Measurements from ENCODE around the gene RPP14.

The RPP14 gene

DNA sequence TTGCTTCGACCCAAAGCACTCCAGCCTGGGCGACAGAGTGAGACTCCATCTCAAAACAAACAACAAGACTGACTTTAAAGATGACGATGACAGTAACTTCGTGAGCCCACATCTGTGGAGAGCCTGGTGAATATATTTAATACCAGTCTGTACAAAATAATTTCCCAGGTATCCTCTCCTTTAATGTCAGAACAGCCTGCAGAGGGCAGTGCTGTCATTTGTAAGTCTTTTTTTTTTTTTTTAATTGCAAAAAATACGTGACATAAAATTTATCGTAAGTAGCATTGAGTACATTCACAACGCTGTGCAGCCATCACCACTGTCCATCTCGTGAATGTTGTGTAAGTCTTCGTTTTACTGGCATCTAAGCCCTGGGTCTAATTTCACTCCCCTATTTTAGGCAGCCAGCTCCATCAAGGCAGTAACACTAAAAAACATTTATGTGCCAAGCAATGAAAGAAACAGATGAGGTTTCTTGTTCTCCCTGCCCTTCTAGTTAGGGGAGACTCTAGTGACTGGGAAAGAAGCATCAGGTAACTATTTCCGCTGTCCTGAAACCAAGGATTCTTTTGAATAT, 1.7 kb downstream of the RPP14 start:
- TF ChIP-seq ZNF274 (IDR thresholded peaks at IDR 0.05; ENCODE audit: low read depth, low read length), result no peak
- H3K4me3 ChIP-seq (ENCODE audit: low read length), result peak overlapping the region; percentile 83

DNA sequence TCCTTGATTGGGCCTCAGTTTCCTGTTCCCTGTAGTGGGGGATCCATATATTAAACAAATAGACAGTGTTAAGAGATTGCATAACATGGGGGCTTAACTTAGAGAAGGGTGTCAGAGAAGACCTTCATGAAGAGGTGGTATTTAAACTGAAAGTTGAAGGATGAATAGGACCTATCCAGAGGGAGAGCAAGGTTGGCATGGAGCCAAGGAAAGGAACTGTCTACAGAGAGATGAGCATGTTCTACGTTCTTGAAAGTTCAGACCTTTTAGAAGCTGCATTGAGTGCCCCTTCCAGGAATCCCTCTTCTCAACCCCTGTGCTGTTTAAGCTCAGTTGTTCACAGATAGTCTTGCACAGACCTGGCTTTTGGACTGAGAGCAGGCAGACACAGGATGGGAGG, 2.7 kb downstream of the RPP14 start:
- H3K4me3 ChIP-seq (ENCODE audit: low read length), result no peak overlapping the region
- no peak for TF ChIP-seq ZNF274 (IDR thresholded peaks at IDR 0.05; ENCODE audit: low read depth, low read length)

DNA sequence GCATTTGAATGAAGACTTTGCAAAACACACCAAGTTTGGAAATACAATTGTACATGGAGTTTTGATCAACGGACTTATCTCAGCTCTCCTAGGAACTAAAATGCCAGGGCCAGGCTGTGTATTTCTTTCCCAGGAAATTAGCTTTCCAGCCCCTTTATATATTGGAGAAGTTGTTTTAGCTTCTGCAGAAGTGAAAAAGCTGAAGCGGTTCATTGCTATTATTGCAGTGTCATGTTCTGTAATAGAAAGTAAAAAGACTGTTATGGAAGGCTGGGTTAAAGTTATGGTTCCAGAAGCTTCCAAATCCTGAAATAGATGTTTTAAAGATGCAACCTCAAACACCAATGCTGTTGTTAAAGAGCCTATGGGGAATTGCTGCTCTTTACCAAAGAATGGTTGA, 11.8 kb downstream of the RPP14 start:
- no peak overlapping the region for H3K4me3 ChIP-seq (ENCODE audit: low read length)
- TF ChIP-seq ZNF274 (IDR thresholded peaks at IDR 0.05; ENCODE audit: low read depth, low read length), result no peak

DNA sequence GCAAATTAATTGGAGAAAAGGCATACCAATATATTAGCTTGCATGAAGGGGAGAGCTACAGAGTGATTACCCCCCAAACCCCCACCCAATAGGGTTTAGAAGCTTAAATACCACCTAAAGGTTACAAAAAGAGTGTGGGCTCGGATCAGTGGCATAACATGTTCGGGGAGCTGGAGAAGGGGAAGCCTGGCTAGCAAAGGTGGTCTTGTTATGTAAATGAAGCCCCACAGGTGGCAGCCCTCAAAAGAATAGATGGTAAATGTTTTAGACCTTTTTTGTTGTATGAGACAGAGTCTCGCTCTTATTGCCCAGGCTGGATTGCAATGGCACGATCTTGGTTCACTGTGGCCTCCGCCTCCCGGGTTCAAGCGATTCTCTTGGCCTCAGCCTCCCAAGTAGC, 15.7 kb downstream of the RPP14 start:
- no peak for TF ChIP-seq ZNF274 (IDR thresholded peaks at IDR 0.05; ENCODE audit: low read depth, low read length)
- H3K4me3 ChIP-seq (ENCODE audit: low read length), result no peak overlapping the region

DNA sequence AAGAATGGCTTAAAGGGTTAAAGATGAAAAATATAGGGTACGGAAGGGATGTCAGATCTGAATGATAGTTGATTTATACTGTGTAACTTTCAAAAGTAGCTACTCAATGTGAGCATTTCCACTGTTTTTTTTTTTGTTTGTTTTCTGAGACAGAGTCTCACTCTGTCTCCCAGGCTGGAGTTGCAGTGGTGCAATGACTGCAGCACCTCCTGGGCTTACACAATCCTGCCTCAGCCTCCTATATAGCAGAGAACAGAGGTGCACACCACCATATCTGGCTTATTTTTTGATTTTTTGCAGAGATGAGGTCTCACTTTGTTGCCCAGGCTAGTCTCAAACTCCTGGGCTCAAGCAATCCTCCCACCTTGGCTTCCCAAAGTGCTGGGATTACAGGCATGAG, 16.7 kb downstream of the RPP14 start:
- TF ChIP-seq ZNF274 (IDR thresholded peaks at IDR 0.05; ENCODE audit: low read depth, low read length), result no peak

DNA sequence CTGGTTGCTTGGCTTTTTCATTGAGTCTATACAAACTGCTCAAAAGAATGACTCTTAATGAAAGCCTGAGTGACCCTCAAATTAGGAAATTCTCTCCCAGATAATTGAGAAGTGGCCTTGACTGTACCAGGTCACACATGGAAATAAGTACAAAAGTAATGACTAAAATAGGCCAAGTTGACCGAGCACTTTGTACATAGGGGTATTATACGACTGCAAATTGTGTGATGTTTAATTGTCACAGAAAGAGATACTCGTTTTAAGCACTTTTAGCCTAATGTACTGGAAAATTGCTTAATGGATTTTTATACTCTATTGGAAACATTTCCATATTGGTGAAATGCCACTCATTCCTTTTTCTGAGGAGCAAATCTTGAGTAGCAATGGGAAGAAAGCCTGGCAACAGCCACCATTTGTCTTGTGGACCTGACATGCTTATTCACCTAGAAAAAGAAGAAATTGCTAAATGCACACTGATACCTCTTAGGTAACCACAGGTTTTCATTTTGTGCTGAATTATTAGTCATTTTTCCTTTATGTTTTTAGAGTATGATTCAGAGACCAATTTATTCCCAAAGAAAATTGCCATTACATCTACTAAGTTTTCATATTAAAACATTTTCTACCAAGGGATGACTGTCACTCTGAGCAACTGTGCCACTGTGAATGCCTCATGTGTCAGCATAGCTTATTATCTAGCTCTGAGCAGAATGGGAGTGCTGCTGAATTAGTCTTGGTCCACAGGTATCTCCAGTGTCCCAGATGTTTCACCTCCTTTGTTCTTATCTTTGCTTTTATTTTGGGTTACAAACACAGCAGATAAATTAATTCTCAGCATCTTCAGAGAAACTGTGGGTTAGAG, 17.7 kb downstream of the RPP14 start:
- H3K4me3 ChIP-seq (ENCODE audit: low read length), result no peak overlapping the region
- no peak for TF ChIP-seq ZNF274 (IDR thresholded peaks at IDR 0.05; ENCODE audit: low read depth, low read length)

More for the DNA sequence above, 16.7 kb downstream of the RPP14 start:
- H3K4me3 ChIP-seq (ENCODE audit: low read length), result no peak overlapping the region

DNA sequence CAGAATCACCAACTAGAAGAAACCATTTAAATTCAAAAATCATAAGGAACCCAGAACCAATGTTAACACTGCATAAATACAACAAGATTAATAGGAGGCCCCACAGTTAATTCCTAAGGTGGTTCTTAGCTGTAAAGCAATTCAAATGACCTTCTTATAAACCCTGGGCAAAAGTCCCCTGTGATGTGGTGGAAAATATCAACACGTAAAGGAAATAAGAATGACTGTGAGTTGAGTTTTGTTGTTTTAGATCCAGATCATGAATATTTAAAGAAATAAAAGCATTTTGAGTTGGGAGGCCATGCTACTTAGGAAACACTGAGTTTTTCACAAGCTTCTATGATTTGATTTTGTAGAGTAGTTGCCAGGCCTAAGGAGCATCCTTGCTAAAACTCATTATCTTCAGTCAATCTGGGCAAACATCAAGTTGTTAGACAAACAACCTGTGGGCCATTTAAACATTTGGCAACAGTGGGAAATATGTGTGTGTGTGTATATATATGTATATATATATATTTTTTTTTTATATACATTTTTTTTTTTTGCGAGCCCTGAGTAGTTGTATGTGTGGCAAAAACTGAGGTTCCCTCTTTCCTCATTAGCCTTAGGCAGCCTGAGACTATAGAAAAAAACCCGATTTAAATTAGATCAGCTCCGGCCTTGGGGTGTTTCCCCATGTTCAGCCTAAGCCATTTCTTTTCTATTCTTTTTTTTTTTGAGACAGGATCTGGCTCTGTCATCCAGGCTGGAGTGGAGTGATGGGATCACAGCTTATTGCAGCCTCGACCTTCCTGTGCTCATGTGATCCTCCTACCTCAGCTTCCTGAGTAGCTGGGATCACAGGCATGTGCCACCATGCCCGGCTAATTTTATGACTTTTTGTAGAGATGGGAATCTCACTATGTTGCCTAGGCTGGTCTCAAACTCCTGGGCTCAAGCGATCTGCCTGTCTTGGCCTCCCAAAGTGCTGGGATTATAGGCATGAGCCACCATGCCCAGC, 18.6 kb downstream of the RPP14 start:
- no peak overlapping the region for H3K4me3 ChIP-seq (ENCODE audit: low read length)
- no peak for TF ChIP-seq ZNF274 (IDR thresholded peaks at IDR 0.05; ENCODE audit: low read depth, low read length)

DNA sequence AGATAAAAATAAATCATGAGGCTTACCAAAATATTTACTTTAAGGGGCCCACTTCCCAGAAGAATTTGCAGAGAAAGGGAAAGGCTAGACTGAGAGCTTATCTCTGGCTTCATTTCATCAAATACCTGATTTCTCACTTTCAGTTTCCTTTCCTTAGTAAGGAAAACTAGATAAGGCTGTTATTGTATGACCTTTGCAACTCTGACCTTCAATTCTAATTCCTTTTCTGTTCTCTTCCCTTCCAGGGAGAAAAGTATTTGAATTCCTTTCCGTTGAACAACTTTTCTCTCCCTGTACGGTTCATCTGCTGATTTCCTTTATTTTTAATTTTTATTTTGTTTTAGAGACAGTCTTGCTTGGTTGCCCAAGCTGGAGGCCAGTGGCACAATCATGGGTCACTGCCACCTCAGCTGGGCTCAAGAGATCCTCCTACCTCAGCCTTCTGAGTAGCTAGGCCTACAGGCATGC, 19.5 kb downstream of the RPP14 start:
- TF ChIP-seq ZNF274 (IDR thresholded peaks at IDR 0.05; ENCODE audit: low read depth, low read length), result no peak
- H3K4me3 ChIP-seq (ENCODE audit: low read length), result no peak overlapping the region

DNA sequence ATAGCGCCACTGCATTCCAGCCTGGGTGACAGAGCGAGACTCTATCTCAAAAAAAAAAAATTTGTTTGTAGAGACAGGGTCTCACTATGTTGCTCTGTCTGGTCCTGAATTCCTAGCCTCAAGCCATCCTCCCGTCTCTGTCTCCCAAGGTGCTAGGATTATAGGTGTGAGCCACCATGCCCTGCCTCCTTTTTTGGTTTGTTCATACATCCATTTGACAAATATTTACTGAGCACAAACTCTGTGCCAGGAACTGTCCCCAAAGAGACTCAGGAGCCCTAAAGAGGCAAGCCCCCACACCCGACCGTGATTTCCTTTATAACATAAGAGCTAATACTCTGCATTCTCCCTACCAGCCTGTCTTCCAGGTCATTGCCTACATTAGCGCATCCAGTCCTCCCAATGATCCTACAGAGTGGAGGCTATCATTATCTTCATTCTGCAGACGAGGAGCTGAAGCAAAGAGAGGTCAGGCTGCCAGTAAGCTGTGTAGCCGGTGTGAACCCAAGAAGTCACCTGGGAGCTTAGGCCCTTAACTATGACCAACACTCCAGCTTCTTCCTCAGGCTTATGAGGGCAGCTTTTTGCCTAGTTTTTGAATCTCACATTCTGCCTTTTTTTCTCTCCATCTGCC, 20.3 kb downstream of the RPP14 start:
- no peak overlapping the region for H3K4me3 ChIP-seq (ENCODE audit: low read length)
- TF ChIP-seq ZNF274 (IDR thresholded peaks at IDR 0.05; ENCODE audit: low read depth, low read length), result no peak

DNA sequence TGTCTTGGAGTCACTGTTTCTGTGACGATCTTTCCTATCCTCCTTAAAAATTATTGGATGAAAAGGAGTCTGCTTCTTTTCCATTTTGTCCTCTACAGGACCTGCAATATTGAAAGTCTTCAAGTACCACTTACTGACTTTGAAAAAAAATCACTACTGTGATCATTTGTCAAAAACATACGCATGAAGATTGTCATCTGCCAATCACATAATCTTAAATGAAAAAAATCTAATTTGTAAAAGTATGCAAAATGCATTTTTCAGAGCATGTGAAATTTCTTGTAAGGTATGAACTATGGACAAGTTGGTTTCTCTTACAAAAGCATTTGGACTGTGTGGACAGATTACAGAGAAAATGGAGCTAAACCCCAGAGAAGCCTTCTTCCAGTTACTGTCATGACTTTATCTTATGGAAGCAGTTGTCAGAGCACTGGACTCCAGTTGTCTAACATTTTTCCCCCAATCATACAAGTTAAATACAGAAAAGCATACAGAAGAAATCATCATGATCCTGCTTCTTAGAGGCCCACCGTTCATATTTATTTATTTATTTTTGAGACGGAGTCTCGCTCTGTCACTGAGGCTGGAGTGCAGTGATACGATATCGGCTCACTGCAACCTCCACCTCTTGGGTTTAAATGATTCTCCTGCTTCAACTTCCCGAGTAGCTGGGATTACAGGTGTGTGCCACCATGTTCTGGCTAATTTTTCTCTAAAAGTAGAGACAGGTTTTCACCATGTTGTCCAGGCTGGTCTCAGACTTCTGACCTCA, 23.3 kb downstream of the RPP14 start:
- H3K4me3 ChIP-seq (ENCODE audit: low read length), result no peak overlapping the region
- TF ChIP-seq ZNF274 (IDR thresholded peaks at IDR 0.05; ENCODE audit: low read depth, low read length), result no peak

DNA sequence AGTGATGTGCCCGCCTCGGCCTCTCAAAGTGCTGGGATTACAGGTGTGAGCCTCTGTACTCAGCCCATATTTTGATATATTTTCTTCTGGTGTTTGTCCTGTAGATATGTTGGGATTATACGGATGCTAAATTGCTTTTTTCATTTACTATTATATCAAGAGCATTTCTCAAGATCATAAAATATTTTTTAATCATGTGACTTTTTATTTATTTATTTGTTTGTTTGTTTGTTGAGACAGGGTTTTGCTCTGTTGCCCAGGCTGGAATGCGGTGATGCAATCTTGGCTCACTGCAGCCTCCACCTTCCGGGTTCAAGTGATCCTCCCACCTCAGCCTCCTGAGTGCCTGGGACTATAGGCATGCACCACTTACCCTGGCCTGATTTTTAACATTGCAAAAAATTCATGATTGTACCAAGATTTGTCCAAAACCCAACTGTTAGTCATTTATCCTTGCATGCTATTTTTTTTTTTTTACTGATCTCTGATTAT, 23.9 kb downstream of the RPP14 start:
- TF ChIP-seq ZNF274 (IDR thresholded peaks at IDR 0.05; ENCODE audit: low read depth, low read length), result no peak

DNA sequence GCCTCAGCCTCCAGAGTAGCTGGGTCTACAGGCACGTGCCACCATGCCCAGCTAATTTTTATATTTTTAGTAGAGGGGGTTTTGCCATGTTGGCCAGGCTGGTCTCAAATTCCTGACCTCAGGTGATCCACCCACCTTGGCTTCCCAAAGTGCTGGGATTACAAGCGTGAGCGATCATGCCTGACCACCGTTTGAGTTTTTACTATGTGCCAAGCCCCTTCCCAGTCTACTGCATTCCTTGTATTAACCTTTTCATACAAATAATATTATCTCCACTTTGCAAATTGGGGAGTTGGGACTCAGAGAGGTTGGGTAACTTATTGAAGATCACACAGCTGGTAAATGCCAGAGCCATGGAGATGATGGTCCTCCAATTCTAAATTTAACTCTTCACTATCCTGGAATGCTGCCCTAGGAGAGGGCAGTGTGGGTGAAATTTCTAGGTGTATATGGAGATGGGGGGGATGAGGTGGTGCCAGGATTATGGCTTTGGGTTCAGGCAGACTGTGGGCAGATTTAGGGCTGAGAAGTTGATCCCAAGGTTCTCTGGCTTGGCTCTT, 25.6 kb downstream of the RPP14 start:
- no peak for TF ChIP-seq ZNF274 (IDR thresholded peaks at IDR 0.05; ENCODE audit: low read depth, low read length)
- no peak overlapping the region for H3K4me3 ChIP-seq (ENCODE audit: low read length)

More for the DNA sequence above, 23.9 kb downstream of the RPP14 start:
- H3K4me3 ChIP-seq (ENCODE audit: low read length), result no peak overlapping the region

Measured in GM08714 (cell line).